RWPE2 (cell line): Measurements from ENCODE around the gene FOXA2.

Experiments
- ATAC-seq: fragments of 200-7000 bp; cut with Tn5 transposase; 3 replicates; pipeline ENCODE4 v1.9.1; 2021; ENCODE audit warnings: low read depth
- DNase-seq: peaks from one replicate; pipeline ENCODE4 v3.0.0-alpha.2; 2020; ENCODE audit warnings: low spot score
- H3K27ac ChIP-seq: fragments of 450-650 bp; 2 replicates; pipeline ENCODE4 v1.5.1; 2017; ENCODE audit warnings: mild to moderate bottlenecking; ENCODE audit not compliant: poor library complexity, severe bottlenecking
- H3K27me3 ChIP-seq: fragments of 250-450 bp; sonication (Bioruptor Pico); 2 replicates; pipeline ENCODE4 v1.5.1; 2021; ENCODE audit warnings: mild to moderate bottlenecking, moderate library complexity; ENCODE audit not compliant: insufficient read depth, poor library complexity, severe bottlenecking
- H3K36me3 ChIP-seq: fragments of 250-450 bp; sonication (Bioruptor Pico); 2 replicates; pipeline ENCODE4 v1.5.1; 2020; ENCODE audit warnings: low read depth, mild to moderate bottlenecking, moderate library complexity
- H3K4me1 ChIP-seq: fragments of 250-450 bp; sonication (Bioruptor Pico); 2 replicates; pipeline ENCODE4 v1.5.1; 2021; ENCODE audit warnings: mild to moderate bottlenecking, moderate library complexity; ENCODE audit not compliant: insufficient read depth, poor library complexity, severe bottlenecking
- H3K4me3 ChIP-seq: fragments of 250-450 bp; sonication (Bioruptor Pico); 2 replicates; pipeline ENCODE4 v1.5.1; 2021; ENCODE audit warnings: mild to moderate bottlenecking, moderate library complexity; ENCODE audit not compliant: severe bottlenecking
- H3K9me3 ChIP-seq: fragments of 250-450 bp; sonication (Bioruptor Pico); 2 replicates; pipeline ENCODE4 v1.5.1; 2021; ENCODE audit warnings: mild to moderate bottlenecking, moderate library complexity; ENCODE audit not compliant: severe bottlenecking
- CTCF ChIP-seq: fragments of 450-650 bp; IDR thresholded peaks from one replicate; pipeline ENCODE4 v1.5.1; 2017; ENCODE audit warnings: mild to moderate bottlenecking, moderate library complexity; ENCODE audit not compliant: poor library complexity, severe bottlenecking

The FOXA2 gene

GRCh38 chr20:22585786-22586493, 1.6 kb upstream of the FOXA2 start:
- no peak for ATAC-seq
- peaks cover 7% of the 10 kb centered on the region for H3K27me3 ChIP-seq
- TF ChIP-seq CTCF, result no peak

GRCh38 chr20:22584922-22585785, 782 bp upstream of the FOXA2 start:
- peak; percentile 39 for ATAC-seq
- peak overlapping the region; percentile 53 for H3K4me3 ChIP-seq
- H3K9me3 ChIP-seq, result no peaks in the 10 kb centered on the region
- TF ChIP-seq CTCF, result no peak
- peak overlapping the region; percentile 11 for H3K27ac ChIP-seq
- no peaks in the 10 kb centered on the region for H3K4me1 ChIP-seq
- peaks cover 18% of the 10 kb centered on the region for H3K36me3 ChIP-seq
- no peak for DNase-seq
- peaks cover 3% of the 10 kb centered on the region for H3K27me3 ChIP-seq

More at GRCh38 chr20:22585786-22586493, 1.6 kb upstream of the FOXA2 start:
- Histone ChIP-seq H3K36me3 (peaks cover 13% of the 10 kb centered on the region), H3K4me1 (no peaks in the 10 kb centered on the region), H3K27ac (no peak overlapping the region), H3K4me3 (peak overlapping the region; percentile 53), H3K9me3 (no peaks in the 10 kb centered on the region)
- DNase-seq, result no peak

GRCh38 chr20:22583773-22584521, 425 bp downstream of the FOXA2 start:
- Histone ChIP-seq H3K27me3 (peaks cover 6% of the 10 kb centered on the region), H3K9me3 (no peaks in the 10 kb centered on the region), H3K36me3 (peaks cover 18% of the 10 kb centered on the region), H3K4me1 (no peaks in the 10 kb centered on the region), H3K27ac (peak overlapping the region; percentile 20), H3K4me3 (peak overlapping the region; percentile 53)
- no peak for TF ChIP-seq CTCF
- ATAC-seq (peak; percentile 67), DNase-seq (no peak)

- H3K27me3 ChIP-seq, result peaks cover 14% of the 10 kb centered on the region
- peak; percentile 5; the same call in 1 of the 3 replicates for ATAC-seq
- no peak for DNase-seq
- H3K9me3 ChIP-seq, result no peaks in the 10 kb centered on the region
- peaks cover 18% of the 10 kb centered on the region for H3K36me3 ChIP-seq
- TF ChIP-seq CTCF, result peak; percentile 6
- peak overlapping the region; percentile 53 for H3K4me3 ChIP-seq
- H3K27ac ChIP-seq, result peak overlapping the region; percentile 20
- no peaks in the 10 kb centered on the region for H3K4me1 ChIP-seq
Measured at GRCh38 chr20:22582964-22583772, 1.2 kb downstream of the FOXA2 start.
